SW480 (cell line): ENCODE results near the gene SASH1.
A peak's percentile ranks its signal among the peaks of the same experiment; 100 is the strongest.

Source experiments
- DNase-seq: peaks from one replicate; pipeline ENCODE4 v3.0.0-alpha.2; 2016; ENCODE audit warnings: low spot score

Gene SASH1

DNA sequence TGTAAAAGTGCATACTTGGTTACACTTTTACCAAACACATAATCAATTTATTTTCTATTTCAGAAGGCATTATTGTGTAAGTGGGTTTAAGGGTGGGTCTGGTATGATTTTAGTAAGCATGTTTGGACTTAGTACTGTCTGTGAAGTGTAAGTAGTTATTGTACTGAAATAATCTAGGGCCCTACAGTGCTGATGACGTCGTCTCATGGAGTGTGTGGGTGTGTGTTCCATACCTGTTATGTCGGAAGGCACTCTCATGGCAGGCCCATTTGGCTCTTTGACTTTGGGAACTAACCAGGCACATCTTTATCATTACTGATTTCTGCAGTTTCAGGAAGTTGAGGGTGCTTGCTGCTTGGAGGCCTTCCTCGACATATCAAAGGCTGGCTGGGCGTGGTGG, 155.1 kb downstream of the SASH1 start:
- no peak for DNase-seq

DNA sequence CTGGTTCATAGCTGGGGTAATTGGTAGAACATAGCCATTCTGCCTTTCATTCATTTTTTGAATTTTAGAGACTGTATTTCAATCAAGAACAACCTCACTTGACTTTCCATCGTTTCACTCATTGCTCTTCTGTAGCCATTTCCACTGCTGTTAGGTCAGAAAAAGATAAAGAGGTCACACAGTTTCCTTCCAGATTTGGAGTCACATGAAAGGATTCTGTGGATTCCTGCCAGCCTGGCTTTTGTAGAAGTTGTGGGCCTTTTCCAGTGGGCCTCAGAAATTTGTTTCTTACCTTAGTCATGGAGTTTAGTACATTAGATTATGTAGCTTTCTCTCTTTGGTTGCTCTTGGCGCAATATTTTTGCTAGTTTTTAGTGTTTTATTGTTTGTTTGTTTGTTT, 157.8 kb downstream of the SASH1 start:
- no peak for DNase-seq

DNA sequence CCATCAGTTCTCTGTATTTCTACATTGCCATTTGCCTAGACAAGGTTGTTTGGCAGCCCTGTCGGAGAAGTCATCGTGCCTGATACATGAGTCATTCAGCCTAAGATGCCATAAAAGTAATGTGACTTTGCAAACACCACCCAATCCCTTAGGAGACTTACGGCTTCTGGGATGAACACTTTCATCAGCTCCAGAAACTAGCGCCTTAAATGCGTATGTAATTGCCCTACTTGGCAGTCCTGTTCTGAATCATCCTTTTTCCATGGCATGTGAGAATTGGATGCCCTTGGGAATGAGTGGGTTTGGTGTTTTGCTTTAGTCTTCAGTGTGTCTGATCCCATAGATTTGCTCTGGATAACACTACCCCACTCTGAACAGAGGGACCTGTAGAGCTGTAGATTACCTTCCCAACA, 158.5 kb downstream of the SASH1 start:
- peak; percentile 9 for DNase-seq

DNA sequence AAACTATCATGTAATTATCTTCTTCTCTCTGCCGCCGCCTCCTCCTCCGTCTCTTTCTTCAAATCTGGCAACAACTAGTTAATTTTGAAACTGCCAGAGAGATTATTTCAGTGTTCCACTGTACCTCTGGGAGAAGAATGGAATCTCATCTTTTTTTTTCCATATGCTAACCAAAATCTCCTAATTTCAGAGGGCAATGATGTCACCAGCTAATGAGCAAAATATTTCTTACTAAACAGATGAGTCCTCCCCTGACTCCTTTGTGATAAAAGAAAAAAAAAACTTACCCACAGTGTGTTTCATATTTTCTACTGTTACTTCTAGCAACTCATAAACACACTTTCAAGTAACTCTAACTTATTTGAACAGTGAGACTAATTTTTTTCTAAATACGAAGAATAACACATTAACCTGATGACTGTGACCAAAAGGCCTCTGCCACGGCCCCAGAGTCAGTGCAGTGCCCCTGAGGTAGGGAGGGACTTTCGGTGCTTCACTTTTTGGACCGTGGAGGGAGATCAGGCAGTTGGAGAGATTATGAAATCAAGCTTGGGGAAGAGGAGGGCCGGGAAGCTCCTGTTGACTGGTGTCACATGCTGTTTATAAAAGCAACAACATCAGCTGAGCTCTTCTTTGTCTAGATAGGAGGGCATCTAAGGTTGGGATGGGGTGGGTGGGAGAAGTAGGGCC, 159.6 kb downstream of the SASH1 start:
- no peak for DNase-seq

DNA sequence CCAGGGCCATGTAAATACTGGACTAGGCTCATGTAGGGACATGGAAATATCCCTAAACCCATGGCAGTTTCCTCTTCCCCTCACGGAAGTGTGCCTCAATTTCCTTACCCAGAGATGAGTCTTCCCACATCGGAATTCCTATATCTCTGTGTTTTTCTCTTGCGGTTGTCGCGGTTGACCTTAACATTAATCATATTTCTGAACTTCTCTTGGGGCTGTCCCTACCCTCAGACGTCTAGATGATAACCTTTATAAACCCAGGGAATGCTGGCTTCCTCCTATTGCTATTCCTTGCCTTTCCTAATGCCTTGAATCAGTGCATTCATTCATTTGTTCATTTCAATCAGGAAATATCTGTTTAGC, 160.1 kb downstream of the SASH1 start:
- no peak for DNase-seq

DNA sequence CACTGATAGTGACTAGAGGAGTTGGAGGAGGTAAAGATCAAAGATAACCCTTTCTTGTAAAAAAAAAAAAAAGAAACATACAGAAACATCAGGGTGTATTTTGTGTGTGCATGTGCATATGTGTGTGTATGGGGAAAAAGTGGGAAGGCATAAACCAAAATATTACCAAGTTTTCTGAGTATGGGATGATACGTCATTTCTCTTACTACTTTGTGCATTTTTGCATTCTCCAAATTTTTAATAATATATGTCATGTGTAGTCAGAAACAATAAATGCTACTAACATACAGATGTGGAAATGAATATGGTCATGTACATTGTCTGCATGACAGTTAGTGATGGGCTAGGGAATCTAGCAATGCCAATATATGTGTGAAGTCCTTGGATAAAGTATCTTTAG, 161.1 kb downstream of the SASH1 start:
- DNase-seq: no peak

DNA sequence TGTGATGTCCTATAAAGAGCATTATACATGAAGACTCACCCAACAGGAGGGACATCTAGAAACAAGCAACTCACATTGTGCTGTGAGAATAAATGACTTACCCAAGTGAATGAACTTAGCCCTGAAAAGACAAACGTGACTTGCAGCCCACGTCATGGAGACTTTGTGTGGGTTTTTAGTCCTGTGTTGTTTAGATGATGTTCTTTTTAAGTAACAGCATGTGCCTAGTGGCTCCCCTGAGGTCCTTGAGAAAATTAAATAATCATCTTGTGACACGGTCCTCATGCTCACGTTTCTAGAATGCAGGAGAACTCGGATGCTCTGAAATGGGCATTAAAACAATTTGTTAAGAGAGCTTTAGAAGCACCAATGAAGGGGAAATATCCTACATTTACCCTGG, 165.1 kb downstream of the SASH1 start:
- no peak for DNase-seq

DNA sequence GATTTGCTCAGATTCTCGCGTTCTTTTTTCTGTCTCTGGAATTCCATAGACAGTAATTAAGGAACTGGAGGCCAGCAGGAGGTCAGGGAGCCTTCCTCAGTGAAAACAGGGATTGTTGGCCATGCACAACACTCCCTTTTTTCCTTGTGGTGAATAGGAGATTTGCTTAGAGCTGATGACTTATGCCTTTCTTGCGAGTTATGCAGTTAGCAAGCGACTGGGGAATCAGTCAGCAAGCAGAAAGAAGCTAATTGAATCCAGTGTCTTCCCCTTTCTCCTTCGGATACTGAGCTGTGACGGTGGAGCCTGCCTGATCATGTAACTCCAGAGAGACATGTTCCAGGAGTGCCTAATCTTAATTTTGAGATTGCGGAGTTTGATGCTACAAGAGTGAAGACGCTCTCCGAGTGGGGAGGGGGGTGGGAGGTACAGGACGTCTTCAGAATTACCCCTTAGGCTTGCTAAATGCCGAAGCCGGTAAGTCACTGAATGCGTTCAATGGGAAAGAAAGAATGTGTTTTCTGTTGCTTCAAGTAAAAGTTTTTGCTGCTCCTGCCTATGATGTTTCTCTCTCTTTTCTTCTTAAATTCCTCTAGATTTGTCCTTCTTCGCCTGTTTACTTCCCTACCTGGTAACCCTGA, 165.9 kb downstream of the SASH1 start:
- no peak for DNase-seq

DNA sequence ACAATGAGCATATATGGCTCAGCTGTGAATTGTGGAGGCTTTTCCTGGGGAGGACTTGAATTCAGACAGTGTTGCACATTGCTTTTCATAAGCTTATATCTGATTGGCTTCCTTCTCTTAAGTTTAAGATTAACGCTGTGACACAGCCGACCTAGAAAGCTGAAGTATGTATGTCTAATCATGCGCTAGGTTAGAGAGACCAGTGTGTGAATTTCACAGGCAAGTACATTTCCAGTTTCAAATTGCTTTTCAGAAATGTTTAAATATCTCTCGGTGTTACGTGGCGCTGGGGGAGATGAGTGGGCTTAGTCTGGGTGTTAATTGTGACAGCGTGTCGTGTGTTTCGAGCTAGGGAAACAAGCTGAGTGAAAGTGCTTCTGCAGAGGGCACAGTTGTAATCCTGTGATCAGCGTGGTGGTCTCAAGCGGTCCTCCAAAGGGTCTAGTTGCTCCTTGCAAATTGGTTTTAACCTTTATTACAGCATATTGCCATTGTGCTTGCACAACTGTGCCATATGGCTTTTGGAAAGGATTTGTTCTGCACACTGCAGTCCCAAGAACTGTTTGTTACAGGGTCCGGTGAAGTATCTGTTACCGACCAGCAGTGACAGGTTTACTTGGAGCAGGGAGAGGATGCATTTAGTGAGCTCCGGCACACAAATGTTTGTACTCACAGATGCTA, 166.6 kb downstream of the SASH1 start:
- no peak for DNase-seq

DNA sequence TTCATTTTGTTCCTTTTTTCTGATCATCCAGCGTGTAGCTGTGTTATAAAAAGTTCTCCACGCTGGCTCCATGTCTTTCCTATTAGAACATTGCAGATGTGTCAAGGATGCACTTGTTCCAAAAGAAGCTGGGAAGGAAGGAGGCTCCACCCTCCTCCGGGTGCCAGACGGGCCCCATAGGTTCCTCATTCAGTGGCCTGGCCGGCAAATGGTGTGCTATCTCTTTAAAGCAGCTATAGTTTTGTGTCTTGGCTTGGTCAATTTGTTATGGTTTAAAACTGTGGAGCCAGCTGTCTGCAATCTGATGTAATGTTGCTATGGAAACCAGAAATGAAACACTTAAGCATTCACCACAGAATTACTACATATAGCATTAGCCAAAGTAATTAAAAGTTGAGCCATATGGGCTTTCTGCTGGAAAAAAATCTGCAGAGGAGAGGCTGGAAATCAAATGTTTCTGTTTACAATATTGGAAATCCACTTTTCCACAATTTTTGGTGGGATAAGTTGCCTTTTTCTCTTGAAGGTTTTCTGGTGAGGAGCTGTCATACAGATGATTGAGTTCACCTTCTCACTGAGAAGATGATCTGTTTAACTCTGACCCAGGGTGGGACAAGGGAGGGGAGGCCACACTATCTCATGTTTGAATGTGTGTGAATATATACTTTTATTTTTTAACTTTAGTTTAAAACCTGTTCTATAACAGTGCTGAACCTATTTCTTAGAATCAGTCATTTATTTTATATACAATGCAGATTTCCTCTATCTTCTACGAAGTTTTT, 167.4 kb downstream of the SASH1 start:
- peak; percentile 30 for DNase-seq

DNA sequence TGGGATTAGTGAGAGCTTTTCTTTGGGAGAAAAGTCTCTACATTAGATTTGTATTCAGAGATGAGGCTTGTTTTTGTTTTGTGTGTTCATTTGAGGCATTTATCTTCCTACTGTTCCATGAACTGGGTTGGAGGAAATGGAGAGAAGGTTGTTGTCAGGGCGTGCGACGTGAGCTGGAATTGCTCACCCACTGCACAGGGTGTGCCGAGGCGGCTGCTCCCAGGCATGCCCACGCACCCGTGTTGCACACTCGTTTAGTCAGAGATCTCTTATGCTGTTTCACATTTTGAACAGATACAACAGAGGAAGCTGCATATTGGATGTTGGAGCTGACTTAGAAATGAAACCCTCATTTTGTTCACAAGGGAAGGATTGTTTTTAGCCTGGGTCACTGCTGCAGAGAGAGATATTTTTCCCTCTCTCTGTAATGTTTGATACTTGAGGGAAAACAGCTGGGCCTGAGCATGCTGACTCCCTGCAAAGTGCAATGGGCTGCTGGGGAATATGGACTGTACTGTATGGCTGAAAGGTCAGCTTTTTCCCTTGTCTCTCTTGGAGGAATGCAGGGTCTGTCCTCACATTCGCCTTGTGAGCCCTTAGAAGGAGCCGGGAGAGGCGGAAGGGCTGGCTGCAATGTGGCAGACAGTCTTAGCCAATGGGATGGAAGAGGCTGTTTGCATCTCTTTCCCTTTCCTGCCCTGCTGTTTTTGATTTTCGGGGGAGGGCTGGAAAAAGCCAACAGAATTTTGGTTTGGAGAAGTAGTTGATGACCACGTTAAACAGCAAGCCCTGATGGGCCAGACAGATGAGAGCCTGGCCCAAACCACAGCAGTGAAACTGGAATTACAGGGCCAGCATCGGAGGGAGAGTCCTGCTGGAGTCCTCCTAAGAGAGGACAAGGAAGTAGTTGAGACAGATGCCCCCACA, 170.8 kb downstream of the SASH1 start:
- no peak for DNase-seq

DNA sequence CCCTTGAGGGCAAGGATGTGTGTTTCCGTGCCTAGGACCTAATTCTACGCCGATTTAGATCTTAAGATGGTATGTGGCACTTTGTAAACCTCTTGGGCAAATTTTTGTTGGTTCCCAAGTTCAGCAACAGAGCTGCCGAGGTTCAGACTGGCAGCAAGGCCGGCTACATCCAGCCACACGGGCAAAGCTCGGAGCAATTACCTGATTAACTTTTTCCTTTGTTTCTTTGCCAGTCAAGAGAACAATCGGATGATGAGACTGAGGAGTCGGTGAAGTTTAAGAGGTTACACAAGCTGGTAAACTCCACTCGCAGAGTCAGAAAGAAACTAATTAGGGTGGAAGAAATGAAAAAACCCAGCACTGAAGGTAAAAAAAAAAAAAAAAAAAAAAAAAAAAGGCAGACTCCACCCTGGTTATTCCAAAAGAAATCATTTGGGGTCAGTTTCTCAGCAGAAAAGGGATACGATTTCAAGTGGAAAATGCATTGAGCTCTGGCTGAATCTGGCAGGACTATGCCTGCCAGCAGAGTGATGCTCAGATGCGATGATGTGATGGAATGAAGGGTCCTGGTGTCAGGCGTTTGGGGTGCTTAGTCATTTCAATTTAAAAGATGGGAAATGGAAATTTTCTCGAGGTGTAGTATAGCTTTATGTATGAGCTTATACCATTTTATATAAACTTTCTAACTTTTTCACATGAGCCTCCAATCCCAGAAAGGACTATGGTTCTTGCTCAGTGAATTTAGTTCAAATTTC, 171.6 kb downstream of the SASH1 start:
- DNase-seq: no peak

DNA sequence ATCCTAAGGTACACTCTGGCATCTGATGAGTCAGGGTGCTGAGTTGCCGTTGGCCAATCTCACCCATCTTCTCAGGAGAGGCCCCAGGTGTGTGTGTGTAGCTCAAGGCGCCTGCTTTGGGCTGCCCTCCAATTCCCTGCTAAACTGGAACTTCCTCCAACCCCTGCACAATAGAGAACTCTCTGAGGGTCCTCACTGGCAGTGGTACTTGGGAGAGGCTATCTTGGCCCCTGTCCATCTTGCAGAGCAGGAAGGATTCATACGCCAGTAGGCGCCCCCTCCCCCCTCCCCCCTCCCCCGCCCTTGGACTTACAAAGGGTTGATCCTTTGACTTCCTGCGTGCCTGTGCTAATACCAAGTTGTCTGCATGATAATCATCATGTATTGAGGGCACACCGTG, 173.6 kb downstream of the SASH1 start:
- no peak for DNase-seq

DNA sequence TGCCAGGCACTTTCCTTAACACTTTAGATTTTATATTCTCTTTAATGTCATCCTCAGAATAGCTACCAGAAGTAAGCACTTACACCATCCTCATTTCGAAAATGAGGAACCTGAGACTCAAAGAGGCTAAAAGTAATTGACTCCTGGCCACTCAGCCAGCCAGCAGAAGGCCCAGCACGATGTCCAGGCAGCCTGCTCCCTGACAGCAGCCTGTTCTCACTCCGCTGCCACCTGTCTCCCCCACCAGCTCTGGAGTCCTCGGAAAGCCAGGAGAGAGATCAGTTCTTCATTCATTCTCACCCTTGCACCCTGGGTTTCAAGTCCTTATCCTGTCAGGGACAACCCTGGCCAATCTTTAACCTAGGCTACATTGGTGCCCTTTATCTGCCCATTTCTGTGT, 174.0 kb downstream of the SASH1 start:
- DNase-seq: no peak

DNA sequence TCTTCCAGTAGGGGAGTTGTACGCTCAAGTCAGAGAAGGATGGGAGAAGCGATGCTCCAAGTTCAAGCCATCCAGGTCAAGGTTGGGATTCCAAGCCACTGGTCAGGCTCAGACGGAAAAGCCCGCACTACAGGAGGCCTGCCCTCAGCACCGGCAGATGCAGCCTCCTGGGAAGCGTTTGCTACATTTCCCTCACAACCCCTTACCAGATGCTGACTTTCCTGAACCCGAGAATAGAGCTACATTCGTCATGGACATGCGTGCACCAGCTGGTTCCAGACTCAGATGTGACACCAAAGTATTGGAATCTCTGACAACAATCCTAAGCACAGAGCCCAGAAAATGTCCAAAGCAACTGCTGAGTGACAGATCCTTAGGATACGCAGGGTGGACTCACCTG, 174.8 kb downstream of the SASH1 start:
- no peak for DNase-seq

DNA sequence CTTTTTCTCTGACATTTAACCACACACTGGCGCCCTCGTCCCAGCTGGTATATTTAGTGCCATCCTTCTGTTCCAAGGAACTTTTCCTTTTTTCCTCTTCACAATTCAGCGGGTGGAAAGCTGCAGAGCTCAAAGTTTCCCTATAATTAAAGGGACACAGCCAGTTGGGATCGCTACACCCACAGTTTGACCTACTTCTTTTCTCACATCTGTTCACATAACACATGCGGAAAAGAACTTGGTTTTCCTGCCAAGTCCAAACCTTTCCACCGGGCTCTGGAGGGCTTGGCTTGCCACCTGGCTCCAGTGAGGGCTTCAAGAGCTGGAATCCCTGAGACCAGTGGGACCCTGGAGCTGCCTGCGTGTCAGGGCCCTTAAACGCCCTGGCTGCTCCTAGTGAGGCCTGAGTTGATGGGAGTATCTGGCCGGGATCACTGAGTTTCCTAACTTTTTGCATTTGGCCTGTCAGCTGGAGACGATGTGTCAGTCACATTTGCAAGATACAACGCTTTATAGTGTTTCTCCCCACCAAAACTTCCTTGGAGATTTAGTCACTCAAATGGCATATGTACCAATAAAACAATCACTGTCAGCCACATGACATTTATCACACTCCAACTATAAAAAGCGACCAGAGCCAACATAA, 176.0 kb downstream of the SASH1 start:
- no peak for DNase-seq

DNA sequence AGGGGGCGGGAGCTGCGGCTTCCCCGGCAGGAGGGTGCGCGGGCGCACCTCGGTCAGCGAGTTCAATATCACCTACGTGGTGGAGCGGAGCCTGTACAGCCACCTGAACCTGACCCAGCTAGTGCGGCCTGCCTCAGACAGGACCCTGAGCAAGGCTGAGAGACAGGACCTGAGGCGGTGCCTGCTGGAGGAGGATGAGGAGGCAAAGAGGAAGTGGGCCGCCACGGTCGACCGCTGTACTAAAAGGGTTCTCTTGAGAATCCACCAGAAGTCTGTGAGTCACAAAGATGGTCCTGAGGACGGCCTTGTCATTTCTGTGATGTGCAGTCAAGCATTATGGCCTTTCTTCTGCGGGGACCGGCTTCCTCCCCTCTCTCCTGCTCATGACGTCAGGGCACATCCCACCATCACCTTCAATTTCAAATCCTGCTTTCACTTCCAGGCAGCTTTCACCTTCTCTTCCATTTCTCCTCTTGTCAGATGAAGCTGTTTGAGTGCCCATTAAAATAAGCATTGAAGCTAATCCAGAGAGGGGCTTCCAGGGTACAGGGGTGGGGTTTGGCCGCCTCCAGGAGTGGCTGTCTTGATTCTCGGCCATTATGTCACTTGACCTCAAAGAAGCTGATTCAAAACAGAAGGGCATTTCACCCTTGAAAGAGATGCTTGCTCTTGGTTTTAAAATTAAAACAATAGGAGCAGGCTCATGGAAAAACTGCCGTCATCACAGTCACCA, 177.6 kb downstream of the SASH1 start:
- no peak for DNase-seq

DNA sequence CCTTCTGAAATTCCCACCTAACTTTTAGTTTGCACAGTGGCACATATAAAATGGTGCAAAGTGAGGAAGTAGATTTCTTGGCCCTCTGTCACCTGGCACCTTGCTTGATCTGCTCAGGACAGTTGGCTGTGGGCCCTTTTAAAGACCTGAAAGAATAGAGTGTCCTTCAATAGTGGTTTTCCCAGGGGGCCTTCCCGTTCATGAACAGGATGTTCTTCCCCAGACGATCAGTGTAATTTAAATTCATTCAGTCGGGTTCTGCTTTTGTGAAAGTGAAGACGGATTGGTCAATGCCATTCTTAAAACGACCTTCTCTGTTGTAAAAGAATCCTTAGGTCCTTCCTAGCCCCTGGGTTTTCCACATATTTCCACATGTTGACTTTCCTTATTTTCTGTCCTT, 178.5 kb downstream of the SASH1 start:
- no peak for DNase-seq

DNA sequence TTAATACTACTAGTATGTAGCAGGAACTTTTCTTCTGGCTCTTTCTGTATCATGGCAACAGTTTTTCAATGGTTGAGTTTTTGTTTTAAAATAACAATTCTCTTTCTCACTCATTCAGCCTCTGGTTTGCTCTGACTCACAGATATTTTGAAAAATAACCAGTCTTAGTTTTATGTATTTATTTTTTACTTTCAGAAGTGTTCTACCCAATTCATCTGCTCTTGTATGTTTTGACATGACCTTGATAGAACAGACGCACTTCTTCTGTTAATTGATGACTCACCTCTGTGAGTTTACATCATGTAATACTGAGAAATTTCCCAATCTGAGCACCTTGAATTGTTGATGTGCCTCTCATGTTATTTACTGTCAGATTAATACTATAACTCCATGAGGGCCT, 178.9 kb downstream of the SASH1 start:
- DNase-seq: no peak

DNA sequence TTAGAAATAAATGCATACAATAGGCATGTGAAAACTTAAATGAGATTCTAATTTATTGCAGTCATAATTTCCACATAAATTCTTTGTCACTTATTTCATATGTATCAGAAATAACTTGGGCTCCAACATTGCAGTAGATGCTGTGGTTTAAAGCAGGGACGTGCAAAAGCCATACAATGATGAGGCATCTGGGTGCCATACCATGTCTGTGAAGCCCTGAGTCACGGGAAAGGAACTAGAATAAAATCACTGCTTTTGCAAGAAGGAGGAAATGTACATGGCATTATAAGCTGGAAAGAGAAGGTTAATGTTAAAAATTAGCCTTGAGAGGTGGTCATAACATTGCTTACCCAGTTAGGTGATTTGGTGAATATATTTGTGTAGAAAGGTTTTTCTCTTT, 180.4 kb downstream of the SASH1 start:
- no peak for DNase-seq
